Measurements from ENCODE around the gene TFAM. TPM values are rescaled to one million over a fixed set of nuclear protein-coding genes. Genes with fewer than 3 reads are reported as not detected.

Gene TFAM
- polyA plus RNA-seq, 1 of the 3 experiments (the other 2 are of a cell fraction), result 19.6 TPM

- H3K27me3 ChIP-seq (ENCODE audit: insufficient read depth), result no peaks in the 10 kb centered on the region
- 93% methylated on average over 2 of the region's 2 CpGs for WGBS (ENCODE audit: low lambda C conversion rate)
- no peak overlapping the region for H3K4me3 ChIP-seq (ENCODE audit: low read depth in 2 of 2, low read length in 1 of 2)
- H3K9me3 ChIP-seq, result no peaks in the 10 kb centered on the region
- H3K27ac ChIP-seq (ENCODE audit: low read depth in 2 of 2, low read length in 1 of 2), result no peak overlapping the region
- H3K36me3 ChIP-seq (replicated peaks in 1 of 2; ENCODE audit: control insufficient read depth in 1 of 2, insufficient read depth in 2 of 2, low read length in 1 of 2), result no peaks in the 10 kb centered on the region
- H3K9me2 ChIP-seq, result no peaks in the 10 kb centered on the region
- no peak overlapping the region for H2AFZ ChIP-seq (ENCODE audit: low read depth)
- CTCF ChIA-PET, result interaction anchor here (1.8 kb wide), 1 partner anchor 16 kb away, joined by 3 read pairs; no protein-coding TSS in a partner anchor
- no peaks in the 10 kb centered on the region for H3K79me2 ChIP-seq (ENCODE audit: insufficient read depth)
- H3K9ac ChIP-seq, result no peak overlapping the region
- no peak overlapping the region for H3K4me2 ChIP-seq
- DNase-seq, result no peak
- TF ChIP-seq, protein P1, sequence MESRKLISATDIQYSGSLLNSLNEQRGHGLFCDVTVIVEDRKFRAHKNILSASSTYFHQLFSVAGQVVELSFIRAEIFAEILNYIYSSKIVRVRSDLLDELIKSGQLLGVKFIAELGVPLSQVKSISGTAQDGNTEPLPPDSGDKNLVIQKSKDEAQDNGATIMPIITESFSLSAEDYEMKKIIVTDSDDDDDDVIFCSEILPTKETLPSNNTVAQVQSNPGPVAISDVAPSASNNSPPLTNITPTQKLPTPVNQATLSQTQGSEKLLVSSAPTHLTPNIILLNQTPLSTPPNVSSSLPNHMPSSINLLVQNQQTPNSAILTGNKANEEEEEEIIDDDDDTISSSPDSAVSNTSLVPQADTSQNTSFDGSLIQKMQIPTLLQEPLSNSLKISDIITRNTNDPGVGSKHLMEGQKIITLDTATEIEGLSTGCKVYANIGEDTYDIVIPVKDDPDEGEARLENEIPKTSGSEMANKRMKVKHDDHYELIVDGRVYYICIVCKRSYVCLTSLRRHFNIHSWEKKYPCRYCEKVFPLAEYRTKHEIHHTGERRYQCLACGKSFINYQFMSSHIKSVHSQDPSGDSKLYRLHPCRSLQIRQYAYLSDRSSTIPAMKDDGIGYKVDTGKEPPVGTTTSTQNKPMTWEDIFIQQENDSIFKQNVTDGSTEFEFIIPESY (IDR thresholded peaks at IDR 0.05; ENCODE audit: borderline replicate concordance, low read depth), result no peak
- TF ChIP-seq POLR2AphosphoS5 (IDR thresholded peaks at IDR 0.05; ENCODE audit: low read depth, low read length) (no peak), CHD2 (IDR thresholded peaks at IDR 0.05; ENCODE audit: low read length, partially characterized antibody) (no peak), NRF1 (IDR thresholded peaks at IDR 0.05; ENCODE audit: low read depth, low read length) (no peak)
- POLR2A ChIA-PET, result no interaction called here
- peaks cover 18% of the 10 kb centered on the region for H3F3A ChIP-seq (replicated peaks; ENCODE audit: insufficient read depth)
- peaks cover 3 to 11% of the 10 kb centered on the region in 2 experiments for H3K4me1 ChIP-seq (ENCODE audit: control insufficient read depth in 1 of 2, insufficient read depth in 2 of 2, low read depth in 1 of 2, low read length in 1 of 2)
- no peaks in the 10 kb centered on the region for H4K20me1 ChIP-seq (ENCODE audit: insufficient read depth)
These were observed 47.9 kb downstream of the TFAM start for GRCh38 chr10:58433066-58433465.

DNA sequence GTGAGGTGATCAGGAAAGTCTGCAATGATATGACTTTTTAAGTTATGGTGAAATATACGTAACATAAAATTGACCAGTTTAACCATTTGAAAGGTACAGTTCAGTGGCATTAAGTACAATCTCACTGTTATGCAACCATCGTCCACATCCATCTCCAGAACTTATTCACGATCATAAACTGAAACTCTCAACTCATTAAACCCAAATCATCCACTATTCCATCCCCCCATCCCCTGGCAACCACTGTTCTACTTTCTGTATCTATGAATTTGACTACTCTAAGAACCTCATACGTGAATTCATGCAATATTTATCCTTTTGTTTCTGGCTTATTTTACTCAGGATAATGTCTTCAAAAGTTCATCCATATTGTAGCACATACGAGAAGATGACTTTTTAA, 48.4 kb downstream of the TFAM start:
- peaks cover 18% of the 10 kb centered on the region for H3F3A ChIP-seq (replicated peaks; ENCODE audit: insufficient read depth)
- WGBS (ENCODE audit: low lambda C conversion rate), result 96% methylated on average over 5 of the region's 5 CpGs
- DNase-seq, result no peak
- H3K4me2 ChIP-seq, result no peak overlapping the region
- no peaks in the 10 kb centered on the region for H3K9me3 ChIP-seq
- no peak overlapping the region for H3K27ac ChIP-seq (ENCODE audit: low read depth in 2 of 2, low read length in 1 of 2)
- H3K27me3 ChIP-seq (ENCODE audit: insufficient read depth), result no peaks in the 10 kb centered on the region
- H4K20me1 ChIP-seq (ENCODE audit: insufficient read depth), result no peaks in the 10 kb centered on the region
- no peak overlapping the region for H3K9ac ChIP-seq
- ChIA-PET POLR2A (no interaction called here), CTCF (no interaction called here)
- no peaks in the 10 kb centered on the region for H3K79me2 ChIP-seq (ENCODE audit: insufficient read depth)
- TF ChIP-seq, protein P2, sequence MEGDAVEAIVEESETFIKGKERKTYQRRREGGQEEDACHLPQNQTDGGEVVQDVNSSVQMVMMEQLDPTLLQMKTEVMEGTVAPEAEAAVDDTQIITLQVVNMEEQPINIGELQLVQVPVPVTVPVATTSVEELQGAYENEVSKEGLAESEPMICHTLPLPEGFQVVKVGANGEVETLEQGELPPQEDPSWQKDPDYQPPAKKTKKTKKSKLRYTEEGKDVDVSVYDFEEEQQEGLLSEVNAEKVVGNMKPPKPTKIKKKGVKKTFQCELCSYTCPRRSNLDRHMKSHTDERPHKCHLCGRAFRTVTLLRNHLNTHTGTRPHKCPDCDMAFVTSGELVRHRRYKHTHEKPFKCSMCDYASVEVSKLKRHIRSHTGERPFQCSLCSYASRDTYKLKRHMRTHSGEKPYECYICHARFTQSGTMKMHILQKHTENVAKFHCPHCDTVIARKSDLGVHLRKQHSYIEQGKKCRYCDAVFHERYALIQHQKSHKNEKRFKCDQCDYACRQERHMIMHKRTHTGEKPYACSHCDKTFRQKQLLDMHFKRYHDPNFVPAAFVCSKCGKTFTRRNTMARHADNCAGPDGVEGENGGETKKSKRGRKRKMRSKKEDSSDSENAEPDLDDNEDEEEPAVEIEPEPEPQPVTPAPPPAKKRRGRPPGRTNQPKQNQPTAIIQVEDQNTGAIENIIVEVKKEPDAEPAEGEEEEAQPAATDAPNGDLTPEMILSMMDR (IDR thresholded peaks at IDR 0.05), result no peak
- TF ChIP-seq SMC3 (IDR thresholded peaks at IDR 0.05; ENCODE audit: low read depth, low read length), result no peak
- no peak for TF ChIP-seq RXRA (IDR thresholded peaks at IDR 0.05; ENCODE audit: borderline replicate concordance, low read depth)
- TF ChIP-seq TAF1 (IDR thresholded peaks at IDR 0.05; ENCODE audit: borderline replicate concordance, low read depth, low read length), result no peak
- no peak for TF ChIP-seq TCF12 (IDR thresholded peaks at IDR 0.05)
- no peak for TF ChIP-seq MEF2A (IDR thresholded peaks at IDR 0.05; ENCODE audit: borderline replicate concordance, low read depth)
- TF ChIP-seq ELF1 (IDR thresholded peaks at IDR 0.05), result no peak
- no peak overlapping the region for H3K4me3 ChIP-seq (ENCODE audit: low read depth in 2 of 2, low read length in 1 of 2)
- no peak overlapping the region for H2AFZ ChIP-seq (ENCODE audit: low read depth)
- peaks cover 3 to 13% of the 10 kb centered on the region in 2 experiments for H3K4me1 ChIP-seq (ENCODE audit: control insufficient read depth in 1 of 2, insufficient read depth in 2 of 2, low read depth in 1 of 2, low read length in 1 of 2)
- no peaks in the 10 kb centered on the region for H3K36me3 ChIP-seq (replicated peaks in 1 of 2; ENCODE audit: control insufficient read depth in 1 of 2, insufficient read depth in 2 of 2, low read length in 1 of 2)
- no peaks in the 10 kb centered on the region for H3K9me2 ChIP-seq
